Measurements from ENCODE around the gene N4BP3. TPM values are rescaled to one million over a fixed set of nuclear protein-coding genes. Genes with fewer than 3 reads are reported as not detected.
"Not testable (repeated sequence)": the region's sequence is repeated elsewhere in the genome, so short reads cannot be mapped to it uniquely, and the experiment has no call there.

Gene N4BP3
- polyA plus RNA-seq, 4 donors: 4.0 to 5.2 (median 4.5) TPM

DNA sequence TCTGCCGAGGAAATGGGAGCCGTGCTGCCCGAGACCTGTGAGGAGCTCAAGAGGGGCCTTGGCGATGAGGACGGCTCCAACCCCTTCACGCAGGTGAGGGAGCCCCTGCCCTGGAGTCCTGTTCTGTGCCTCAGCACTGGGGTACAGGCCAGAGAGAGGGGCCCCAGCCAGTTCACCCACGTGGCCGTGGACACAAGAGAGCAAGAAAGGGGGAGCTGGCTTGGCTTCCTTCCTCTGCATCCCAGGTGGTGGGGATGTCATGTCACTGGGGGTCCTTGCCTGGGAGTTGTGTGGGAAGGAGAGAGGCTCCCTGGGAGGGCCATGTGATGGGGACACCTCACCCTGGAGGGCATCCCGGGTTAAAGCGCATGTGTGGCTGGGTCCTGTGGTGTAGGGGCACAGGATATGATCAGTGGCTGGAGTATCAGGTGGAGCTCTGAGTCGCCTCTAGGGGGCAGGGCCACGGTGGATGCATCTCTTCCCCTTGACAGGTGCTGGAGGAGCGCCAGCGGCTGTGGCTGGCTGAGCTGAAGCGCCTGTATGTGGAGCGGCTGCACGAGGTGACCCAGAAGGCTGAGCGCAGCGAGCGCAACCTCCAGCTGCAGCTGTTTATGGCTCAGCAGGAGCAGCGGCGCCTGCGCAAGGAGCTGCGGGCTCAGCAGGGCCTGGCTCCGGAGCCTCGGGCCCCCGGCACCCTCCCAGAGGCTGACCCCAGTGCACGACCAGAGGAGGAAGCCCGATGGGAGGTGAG, 7.5 kb downstream of the N4BP3 start:
- DNase-seq (ENCODE audit: low read depth in 4 of 4, low spot score in 3 of 4): peak; percentile 77 to 82 (median 80)

DNA sequence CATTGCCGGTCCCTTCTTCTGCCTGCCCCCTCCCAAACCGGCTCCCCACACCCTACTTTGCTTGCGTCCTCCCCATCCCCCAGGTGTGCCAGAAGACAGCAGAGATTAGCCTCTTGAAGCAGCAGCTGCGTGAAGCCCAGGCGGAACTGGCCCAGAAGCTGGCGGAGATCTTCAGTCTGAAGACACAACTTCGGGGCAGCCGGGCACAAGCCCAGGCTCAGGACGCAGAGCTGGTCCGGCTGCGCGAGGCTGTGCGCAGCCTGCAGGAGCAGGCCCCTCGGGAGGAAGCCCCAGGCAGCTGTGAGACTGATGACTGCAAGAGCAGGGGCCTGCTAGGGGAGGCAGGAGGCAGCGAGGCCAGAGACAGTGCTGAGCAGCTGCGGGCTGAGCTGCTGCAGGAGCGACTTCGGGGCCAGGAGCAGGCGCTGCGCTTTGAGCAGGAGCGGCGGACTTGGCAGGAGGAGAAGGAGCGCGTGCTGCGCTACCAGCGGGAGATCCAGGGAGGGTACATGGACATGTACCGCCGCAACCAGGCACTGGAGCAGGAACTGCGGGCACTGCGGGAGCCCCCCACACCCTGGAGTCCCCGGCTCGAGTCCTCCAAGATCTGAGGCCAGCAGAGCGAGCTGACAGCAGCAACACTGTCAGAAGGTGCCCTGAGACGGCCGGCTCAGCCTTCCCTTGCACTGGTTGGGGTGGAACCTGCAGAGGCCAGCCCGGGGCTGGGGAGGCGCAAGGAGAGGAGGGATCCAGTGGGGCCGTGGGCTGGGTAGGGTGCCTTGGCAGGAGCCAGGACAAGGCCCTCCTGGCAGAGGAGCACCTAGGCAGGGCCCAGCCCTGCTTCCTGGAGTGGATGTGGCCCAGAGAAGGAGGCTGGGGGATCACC, 8.3 kb downstream of the N4BP3 start:
- DNase-seq (ENCODE audit: low read depth in 4 of 4, low spot score in 3 of 4): no peak

DNA sequence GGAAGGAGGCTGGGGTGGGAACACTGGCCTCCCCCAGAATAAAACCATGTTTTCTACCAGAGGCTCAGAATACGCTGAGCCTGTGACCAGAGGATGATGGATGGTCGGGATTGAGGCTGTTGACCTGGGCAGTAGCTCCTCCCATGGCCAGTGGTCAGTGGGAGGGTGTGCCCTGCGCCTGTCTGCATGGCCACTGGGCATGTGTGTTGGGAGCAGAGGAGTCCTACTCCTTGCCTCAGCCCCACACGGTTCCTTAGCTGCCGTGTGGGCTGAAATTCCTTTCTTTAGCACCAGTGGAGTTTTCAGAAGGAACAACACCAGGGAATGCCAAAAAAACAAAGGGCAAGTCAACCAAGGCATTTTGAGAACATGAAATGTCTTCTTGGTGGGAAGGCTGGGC, 9.0 kb downstream of the N4BP3 start:
- no peak for DNase-seq (ENCODE audit: low read depth in 4 of 4, low spot score in 3 of 4)

DNA sequence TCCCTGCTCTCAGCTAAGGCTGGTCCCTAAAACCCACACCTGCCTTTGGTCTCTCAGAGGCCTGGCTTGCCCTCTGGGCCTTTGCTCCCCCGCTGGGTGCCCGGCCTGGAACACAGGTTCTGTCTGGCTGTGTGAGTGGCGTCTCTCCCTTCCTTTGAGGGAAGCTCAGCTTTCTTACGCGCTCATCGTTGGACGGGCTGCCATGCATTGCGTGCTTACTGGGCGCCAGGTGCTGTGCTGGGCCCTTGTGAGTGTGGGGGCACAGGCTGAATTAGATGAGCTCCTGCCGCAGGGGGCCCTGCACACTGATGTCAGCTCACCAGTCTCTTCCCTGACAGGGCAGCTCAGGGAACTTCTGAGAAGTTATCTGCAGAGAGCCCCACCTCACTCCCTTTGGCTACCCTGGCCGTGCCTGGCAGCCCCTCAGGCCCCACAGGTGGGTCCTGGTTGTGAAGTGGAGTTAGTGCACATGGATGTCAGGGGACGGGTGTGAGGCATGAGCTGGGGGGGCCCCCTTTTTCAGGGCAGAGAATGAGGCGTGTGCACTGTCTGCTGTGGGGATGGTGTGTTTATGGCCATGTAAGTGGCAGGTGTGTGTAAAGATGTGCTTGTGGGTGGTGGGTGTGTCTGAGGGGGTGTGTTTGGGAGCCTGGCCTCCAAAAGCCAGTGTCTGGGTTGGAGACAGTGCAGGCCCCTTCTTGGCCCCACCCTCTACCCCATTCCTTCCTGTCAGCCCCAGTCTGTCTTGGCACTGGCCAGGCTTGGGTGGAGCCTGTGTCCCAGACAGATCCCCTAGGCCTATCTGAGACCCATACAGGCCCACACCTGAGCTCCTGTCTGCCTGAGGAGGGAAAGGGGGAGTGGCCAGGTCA, 10.0 kb downstream of the N4BP3 start:
- DNase-seq (ENCODE audit: low read depth in 4 of 4, low spot score in 3 of 4): no peak

DNA sequence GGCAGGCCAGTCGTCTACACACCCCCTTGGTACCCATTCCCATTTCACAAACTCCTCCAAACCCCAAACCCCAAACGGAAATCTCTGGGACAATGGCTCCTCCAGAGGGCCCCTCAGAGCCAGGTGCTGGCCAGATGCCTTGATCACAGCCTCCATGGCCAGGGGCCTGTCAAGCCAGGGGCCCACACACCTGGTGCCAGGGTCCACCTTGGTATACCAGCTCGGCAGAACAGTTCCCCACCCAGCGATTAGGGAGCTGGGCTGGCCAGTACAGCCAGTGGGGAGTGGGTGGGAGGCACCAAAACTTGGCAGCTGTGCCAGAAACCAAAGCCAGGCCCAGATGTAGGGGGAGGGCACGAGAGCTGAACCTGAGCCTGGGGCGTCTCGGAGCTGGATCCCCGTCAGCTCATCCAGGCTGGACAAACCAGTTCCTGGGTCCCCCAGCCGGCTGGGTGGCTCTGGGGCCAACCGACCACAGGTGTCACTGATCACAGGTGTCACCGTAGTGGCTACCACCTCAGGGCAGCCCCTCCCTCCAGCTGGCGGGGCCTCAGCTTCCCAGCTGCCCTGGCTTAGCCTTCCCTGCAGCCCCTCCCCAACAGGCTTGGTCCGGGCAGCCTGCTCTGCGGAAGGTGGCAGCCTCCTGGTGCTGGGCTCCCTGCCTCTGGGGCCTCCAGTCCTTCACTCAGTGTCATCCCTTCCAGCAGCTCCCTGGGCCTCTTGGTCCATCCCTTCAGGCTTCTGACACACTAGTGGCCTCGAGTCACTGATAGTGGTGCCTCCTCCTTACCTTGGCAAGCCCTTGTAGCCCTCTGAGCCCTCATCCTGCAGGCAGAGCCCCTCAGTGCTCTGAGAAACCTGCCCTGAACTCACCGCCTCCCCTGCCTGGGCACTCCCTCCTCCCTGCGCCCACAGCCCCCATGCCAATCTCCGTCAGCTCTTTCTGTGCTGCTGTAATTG, 10.9 kb downstream of the N4BP3 start:
- no peak for DNase-seq (ENCODE audit: low read depth in 4 of 4, low spot score in 3 of 4)

DNA sequence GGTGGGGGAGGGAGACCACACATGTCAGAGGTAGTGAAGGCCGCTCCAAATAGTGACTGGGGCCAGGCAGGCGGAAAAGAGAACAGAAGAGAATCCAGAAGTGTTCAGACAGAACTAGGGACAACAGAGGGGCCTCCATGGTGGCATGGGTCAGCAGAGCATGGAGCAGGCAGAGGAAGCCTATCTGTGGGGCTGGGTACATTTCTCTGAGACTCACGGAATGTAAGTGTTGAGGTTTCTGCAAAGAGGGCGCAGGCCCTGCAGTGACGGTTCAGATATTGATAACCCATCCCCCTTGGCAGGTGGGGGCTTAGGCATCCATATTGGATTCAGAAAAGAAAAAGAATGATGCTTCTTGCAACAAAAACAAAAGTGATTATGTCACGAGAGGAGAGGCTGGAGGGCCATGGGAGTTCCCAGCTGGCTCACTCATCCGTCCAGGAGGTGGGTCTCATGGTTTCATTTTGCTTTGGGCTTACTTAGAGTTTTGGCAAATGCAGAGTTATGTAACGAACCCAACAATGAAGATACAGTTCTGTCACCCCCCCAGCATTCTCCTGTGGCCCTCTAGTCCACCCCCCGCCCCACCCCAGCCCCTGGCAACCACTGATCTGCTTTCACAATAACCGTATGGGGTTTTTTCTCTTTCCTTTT, 12.0 kb downstream of the N4BP3 start:
- DNase-seq (ENCODE audit: low read depth in 4 of 4, low spot score in 3 of 4): no peak

DNA sequence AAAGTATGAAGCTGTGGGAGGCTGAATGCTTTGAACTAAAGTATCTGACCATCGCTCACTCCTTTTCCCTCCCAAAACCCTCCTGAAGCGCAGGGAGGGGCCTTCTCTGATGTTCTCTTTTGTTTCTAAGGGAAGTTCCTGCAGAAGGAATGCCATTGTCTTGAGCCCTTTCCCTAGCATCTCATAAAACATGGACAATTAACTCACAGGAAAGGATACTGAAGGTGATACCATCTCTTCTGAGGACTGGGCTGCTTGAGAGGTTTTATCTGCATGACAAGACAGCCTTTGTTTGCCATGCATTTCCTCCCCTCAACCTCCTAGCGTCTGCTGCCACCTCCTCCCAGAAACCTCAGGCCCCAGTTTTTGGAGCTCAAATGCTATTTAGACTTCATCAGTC, 13.2 kb downstream of the N4BP3 start:
- DNase-seq (ENCODE audit: low read depth in 4 of 4, low spot score in 3 of 4): no peak

DNA sequence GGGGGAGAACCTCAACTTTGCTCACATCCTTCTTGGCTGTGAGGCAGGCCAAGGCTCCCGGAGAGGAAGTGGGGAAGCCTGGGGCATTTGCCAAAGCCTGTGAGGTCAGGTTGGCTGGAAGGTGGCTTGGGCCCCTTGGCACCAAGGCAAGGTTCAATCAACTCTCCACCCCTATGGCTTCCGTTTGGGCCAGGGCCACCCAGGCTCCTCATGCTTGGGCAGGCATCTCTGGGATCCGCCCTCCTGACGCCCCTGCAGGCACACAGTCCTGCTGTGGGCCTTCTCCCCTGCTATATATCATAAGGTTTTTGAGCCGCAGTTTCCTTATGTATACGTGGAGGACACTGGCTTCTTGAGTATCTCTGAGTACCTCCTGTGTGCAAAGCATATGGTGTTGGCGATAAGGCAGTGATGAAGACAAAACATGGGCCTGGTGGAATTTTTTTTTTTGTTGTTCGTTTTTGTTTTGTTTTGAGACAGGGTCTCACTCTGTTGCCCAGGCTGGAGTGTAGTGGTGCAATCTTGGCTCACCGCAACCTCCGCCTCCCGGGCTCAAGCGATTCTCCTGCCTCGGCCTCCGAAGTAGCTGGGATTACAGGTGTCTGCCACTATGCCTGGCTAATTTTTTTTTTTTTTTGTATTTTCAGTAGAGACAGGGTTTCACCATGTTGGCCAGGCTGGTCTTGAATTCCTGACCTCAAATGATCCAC, 14.1 kb downstream of the N4BP3 start:
- DNase-seq (ENCODE audit: low read depth in 4 of 4, low spot score in 3 of 4): not testable (repeated sequence)

DNA sequence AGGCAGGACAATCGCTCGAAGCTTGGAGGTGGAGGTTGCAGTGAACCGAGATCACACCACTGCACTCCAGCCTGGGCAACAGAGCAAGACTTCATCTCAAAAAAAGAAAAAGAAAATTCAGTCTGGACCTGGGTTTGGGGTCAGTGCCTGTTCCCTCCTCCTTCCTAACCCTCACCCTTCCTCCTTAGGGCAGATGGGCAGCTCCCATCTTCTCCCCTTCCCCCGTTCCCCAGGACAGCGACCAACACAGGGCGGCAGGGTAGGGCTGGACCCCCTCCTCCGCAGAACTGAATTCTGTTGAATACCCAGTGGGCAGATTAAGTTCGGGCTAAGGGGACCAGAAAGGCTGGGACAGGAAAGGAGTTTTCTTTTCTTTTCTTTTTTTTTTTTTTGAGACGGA, 16.0 kb downstream of the N4BP3 start:
- DNase-seq (ENCODE audit: low read depth in 4 of 4, low spot score in 3 of 4): no peak

DNA sequence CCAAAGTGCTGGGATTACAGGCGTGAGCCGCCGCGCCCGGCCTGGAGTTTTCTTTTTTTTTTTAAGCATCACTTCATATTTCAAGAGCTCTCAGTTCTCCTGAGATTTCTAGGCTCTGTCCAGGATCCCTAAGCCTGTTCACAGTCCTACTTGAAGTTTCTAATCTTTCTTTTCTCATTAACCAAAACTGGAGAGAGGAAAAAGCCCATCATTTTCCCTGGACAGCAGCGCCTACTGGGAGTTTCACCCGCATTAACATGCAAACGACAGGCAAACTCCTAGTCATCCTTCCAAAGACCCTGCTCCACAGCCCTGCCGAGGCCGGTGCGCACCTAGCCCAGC, 16.9 kb downstream of the N4BP3 start:
- not testable (repeated sequence) for DNase-seq (ENCODE audit: low read depth in 4 of 4, low spot score in 3 of 4)

DNA sequence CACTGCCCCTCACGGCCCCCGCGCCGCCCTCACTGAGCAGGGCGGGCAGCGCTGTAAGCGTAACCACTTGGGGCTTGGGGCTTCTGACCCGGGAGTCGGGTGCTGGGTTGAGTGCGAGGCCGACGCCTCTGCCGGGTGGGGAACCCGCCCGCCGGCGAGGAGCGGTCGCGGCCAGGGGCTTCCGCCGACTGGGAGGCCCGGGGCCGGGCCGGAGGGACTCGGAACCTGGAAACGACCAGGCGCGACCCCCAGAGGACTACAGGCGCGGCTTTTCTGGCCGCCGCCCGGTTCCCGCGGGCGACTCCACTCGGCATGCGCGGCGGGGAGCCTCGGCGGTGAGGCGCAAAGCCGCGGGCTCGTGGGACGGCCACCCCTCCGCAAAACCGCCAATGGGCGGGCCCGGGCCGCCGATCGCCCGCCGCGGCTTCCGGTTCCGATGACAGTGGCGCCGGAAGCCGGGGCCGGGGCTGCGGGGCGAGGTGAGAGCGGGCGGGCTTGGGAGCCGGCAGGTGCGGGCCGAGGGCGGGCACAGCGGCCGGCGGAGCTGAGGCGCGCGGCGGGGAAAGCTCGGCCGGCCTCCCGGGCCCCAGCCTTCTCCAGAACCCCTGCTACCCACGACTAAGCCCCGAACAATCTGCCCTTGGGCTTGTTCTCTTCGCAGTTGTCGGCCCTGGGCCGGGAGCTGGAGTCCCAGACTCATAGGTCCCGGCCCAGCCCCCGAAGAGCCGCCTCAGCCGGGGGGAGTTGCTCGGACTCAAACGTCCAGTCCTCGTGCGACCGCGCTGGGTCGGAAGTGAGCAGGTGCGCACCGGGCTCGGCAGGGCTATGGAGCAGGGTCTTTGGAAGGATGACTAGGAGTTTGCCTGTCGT, 17.5 kb downstream of the N4BP3 start, which contains the start of gene RMND5B:
Gene RMND5B (plus strand): TSS at position 439 of the 870 bp plus-strand sequence. CDS start 7,106 bp downstream, outside the sequence.
- peak in 3 of 4 donors; percentile 55 to 69 (median 68) for DNase-seq (ENCODE audit: low read depth in 4 of 4, low spot score in 3 of 4)

DNA sequence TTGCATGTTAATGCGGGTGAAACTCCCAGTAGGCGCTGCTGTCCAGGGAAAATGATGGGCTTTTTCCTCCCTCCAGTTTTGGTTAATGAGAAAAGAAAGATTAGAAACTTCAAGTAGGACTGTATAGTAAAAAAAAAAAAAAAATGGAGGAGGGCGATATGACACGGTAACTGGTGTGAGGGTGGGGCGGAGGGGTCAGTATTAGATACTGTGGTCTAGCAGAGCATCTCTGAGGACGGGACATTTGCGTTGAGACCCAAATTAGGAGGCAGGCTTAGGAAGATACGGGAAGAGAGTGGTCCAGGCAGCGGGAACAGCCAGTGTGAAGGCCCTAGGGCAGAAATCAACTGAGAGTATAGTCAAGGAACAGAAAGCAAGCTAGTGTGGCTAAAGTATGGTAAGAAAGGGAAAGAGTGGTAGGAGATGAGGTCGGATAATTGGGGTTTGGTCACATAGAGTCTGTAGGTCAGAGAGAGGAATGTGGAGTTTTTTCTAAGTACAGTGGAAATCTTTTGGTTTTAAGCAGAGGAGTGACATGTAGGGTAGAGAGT, 18.2 kb downstream of the N4BP3 start:
- no peak for DNase-seq (ENCODE audit: low read depth in 4 of 4, low spot score in 3 of 4)

DNA sequence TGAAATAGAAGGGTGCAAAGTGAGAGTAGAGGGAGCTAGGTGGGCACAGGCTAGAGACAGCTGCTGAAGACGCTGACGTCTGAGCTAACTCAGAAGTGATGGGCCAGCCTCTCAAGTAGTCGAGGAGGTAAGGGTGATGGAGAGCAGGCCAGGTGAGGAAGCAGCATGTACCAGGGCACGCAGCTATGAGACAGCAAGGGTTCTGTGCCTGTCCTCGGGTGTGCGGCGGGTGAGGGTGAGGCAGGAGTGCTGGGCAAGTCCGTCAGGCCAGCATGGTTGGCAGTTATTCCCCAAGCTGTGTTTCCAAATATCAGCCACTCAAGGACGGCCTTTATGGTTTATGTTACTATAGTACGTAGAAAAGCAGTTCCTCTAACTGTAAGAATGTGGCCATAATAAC, 23.7 kb downstream of the N4BP3 start:
- no peak for DNase-seq (ENCODE audit: low read depth in 4 of 4, low spot score in 3 of 4)

DNA sequence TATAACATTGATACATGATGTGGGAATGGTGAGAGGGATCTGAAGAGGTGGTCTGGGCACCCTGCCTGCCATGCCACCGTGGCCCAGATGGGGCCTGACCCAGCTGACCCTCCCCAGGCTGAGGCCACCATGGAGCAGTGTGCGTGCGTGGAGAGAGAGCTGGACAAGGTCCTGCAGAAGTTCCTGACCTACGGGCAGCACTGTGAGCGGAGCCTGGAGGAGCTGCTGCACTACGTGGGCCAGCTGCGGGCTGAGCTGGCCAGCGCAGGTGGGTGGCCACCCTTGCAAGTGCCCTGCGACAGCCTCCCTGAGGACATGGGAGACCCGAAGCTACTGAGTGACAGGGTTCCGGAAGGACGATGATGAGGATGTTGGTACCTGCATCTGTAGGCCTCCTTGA, 24.7 kb downstream of the N4BP3 start:
- no peak for DNase-seq (ENCODE audit: low read depth in 4 of 4, low spot score in 3 of 4)

DNA sequence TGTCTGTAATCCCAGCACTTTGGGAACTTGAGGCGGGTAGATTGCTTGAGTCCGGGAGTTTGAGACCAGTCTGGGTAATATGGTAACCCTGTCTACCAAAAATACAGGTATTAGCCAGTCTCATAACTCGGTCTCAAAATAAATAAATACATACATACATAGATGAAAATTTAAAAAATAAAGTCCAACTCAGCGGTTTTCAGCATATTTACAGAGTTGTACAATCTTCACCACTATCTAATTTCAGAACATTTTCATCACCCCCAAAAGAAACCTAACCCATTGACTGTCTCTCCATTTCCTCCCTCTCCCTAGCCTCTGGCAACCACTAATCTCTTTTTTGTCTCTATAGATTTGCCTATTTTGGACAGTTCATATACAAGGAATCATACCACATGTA, 28.2 kb downstream of the N4BP3 start:
- no peak for DNase-seq (ENCODE audit: low read depth in 4 of 4, low spot score in 3 of 4)

DNA sequence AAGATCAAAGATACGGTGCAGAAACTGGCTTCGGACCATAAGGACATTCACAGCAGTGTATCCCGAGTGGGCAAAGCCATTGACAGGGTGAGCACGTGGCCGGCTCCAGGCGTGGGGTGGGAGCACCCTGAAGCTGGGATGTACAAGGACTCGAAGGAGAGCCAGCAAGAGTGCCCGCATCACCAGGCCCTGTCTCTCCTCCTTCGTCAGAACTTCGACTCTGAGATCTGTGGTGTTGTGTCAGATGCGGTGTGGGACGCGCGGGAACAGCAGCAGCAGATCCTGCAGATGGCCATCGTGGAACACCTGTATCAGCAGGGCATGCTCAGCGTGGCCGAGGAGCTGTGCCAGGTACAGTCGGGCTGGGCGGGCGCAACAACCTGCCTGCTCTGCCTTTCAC, 29.3 kb downstream of the N4BP3 start:
- DNase-seq (ENCODE audit: low read depth in 4 of 4, low spot score in 3 of 4): no peak

DNA sequence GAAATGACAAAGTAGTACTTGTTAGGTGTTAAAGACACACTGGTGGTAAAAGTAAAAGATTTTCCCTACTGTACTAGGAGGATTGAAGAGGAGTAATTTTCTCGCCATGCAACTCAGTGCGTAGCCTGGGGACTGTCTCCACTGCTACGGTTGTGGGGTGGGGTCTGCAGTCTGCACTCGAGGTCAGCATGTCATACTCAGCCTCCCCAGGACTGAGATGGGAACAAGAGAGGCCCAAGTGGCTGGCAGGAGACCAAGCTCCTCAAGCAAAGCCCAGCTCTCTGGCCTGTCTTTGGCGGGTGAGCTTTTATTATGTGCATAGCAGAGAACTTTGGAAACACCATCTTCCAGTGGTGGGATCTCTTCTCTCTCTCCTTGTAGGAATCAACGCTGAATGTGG, 29.9 kb downstream of the N4BP3 start:
- DNase-seq (ENCODE audit: low read depth in 4 of 4, low spot score in 3 of 4): no peak

Measured in right renal pelvis (tissue), 4 donors.